ENCODE data around the gene KCNE4.

Gene KCNE4

GRCh38 chr2:223007531-223007930 is 44.5 kb upstream of the KCNE4 start:
- Histone ChIP-seq H3K4me1 (ENCODE audit: insufficient read depth, low read length, poor library complexity, severe bottlenecking) (no peaks in the 10 kb centered on the region), H3F3A (ENCODE audit: low read depth) (no peaks in the 10 kb centered on the region), H3K4me2 (ENCODE audit: low read depth, low read length, poor library complexity, severe bottlenecking) (no peak overlapping the region), H3K9me2 (replicated peaks; ENCODE audit: low read depth, low read length) (0 out of 2 replicates have a peak, but pooled peaks cover 3% of the 10 kb centered on the region), H3K79me2 (ENCODE audit: insufficient read depth, low read length) (no peaks in the 10 kb centered on the region), H3K9ac (ENCODE audit: low read depth, low read length, poor library complexity, severe bottlenecking) (no peak overlapping the region), H4K20me1 (ENCODE audit: insufficient read depth, low read length, poor library complexity, severe bottlenecking) (no peaks in the 10 kb centered on the region), H2AFZ (ENCODE audit: low read length) (no peak overlapping the region), H3K4me3 (ENCODE audit: low read length, poor library complexity, severe bottlenecking) (no peak overlapping the region), H3K27me3 (ENCODE audit: insufficient read depth, low read length, poor library complexity, severe bottlenecking) (no peaks in the 10 kb centered on the region), H3K36me3 (ENCODE audit: insufficient read depth, low read length) (no peaks in the 10 kb centered on the region), H3K9me3 (ENCODE audit: insufficient read depth, low read depth, low read length) (no peaks in the 10 kb centered on the region)
- TF ChIP-seq CTCF (conservative IDR thresholded peaks at IDR 0.05; ENCODE audit: low read length) (no peak), EZH2phosphoT487 (IDR thresholded peaks at IDR 0.05; ENCODE audit: borderline replicate concordance) (no peak)

DNA sequence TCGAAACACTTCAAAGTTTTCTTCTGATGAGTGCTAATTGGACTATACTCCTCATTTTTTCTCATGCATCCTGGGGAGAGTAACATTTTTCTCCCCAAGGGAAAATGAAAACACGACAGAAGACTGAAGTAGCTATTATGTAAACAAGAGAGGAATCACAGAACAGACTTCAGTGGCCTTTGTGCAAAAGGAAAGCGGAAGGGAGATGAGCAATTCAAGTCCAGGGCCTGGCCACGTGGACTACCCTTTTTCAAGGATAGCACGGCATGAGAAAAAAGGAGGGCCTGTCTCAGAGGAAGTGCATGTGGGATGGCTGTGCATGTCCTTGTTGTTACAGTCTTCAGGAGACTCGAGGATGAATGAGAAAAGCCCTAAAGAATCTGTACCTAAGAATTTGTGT is 43.8 kb upstream of the KCNE4 start:
- Histone ChIP-seq H3K79me2 (ENCODE audit: insufficient read depth, low read length) (no peaks in the 10 kb centered on the region), H3K9ac (ENCODE audit: low read depth, low read length, poor library complexity, severe bottlenecking) (no peak overlapping the region), H3K27me3 (ENCODE audit: insufficient read depth, low read length, poor library complexity, severe bottlenecking) (no peaks in the 10 kb centered on the region), H3F3A (ENCODE audit: low read depth) (no peaks in the 10 kb centered on the region), H3K4me2 (ENCODE audit: low read depth, low read length, poor library complexity, severe bottlenecking) (no peak overlapping the region), H2AFZ (ENCODE audit: low read length) (no peak overlapping the region), H3K4me3 (ENCODE audit: low read length, poor library complexity, severe bottlenecking) (no peak overlapping the region), H3K9me2 (replicated peaks; ENCODE audit: low read depth, low read length) (0 out of 2 replicates have a peak, but pooled peaks cover 3% of the 10 kb centered on the region), H3K9me3 (ENCODE audit: insufficient read depth, low read depth, low read length) (no peaks in the 10 kb centered on the region), H3K4me1 (ENCODE audit: insufficient read depth, low read length, poor library complexity, severe bottlenecking) (no peaks in the 10 kb centered on the region), H3K36me3 (ENCODE audit: insufficient read depth, low read length) (no peaks in the 10 kb centered on the region), H4K20me1 (ENCODE audit: insufficient read depth, low read length, poor library complexity, severe bottlenecking) (no peaks in the 10 kb centered on the region)
- no peak for TF ChIP-seq CTCF (conservative IDR thresholded peaks at IDR 0.05; ENCODE audit: low read length)
- TF ChIP-seq EZH2phosphoT487 (IDR thresholded peaks at IDR 0.05; ENCODE audit: borderline replicate concordance) = no peak

DNA sequence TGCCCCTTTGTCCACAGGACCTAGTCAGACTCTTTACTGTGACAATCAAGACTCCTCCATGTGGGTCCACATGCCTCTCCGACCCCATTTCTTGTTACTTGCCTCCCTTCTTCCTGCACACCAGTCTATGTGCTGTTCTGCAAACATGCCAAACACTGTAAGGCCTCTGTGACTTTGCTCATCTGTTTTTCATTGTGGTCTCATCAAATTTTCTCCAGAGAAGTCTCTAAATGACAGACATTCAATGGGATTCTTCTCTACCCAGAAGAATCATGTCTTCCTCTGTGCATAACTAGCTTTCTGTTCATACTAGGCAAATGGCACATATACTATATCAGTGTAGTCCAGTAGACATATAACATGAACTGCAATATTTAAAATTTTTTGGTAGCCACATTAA is 43.0 kb upstream of the KCNE4 start:
- Histone ChIP-seq H3F3A (ENCODE audit: low read depth) (no peaks in the 10 kb centered on the region), H3K9me3 (ENCODE audit: insufficient read depth, low read depth, low read length) (no peaks in the 10 kb centered on the region), H2AFZ (ENCODE audit: low read length) (no peak overlapping the region), H3K4me1 (ENCODE audit: insufficient read depth, low read length, poor library complexity, severe bottlenecking) (no peaks in the 10 kb centered on the region), H3K79me2 (ENCODE audit: insufficient read depth, low read length) (no peaks in the 10 kb centered on the region), H3K4me3 (ENCODE audit: low read length, poor library complexity, severe bottlenecking) (no peak overlapping the region), H4K20me1 (ENCODE audit: insufficient read depth, low read length, poor library complexity, severe bottlenecking) (no peaks in the 10 kb centered on the region), H3K27me3 (ENCODE audit: insufficient read depth, low read length, poor library complexity, severe bottlenecking) (no peaks in the 10 kb centered on the region), H3K9me2 (replicated peaks; ENCODE audit: low read depth, low read length) (0 out of 2 replicates have a peak, but pooled peaks cover 3% of the 10 kb centered on the region), H3K4me2 (ENCODE audit: low read depth, low read length, poor library complexity, severe bottlenecking) (no peak overlapping the region), H3K36me3 (ENCODE audit: insufficient read depth, low read length) (no peaks in the 10 kb centered on the region), H3K9ac (ENCODE audit: low read depth, low read length, poor library complexity, severe bottlenecking) (no peak overlapping the region)
- TF ChIP-seq EZH2phosphoT487 (IDR thresholded peaks at IDR 0.05; ENCODE audit: borderline replicate concordance) (no peak), CTCF (conservative IDR thresholded peaks at IDR 0.05; ENCODE audit: low read length) (no peak)
